H9 (cell line): ENCODE measurements around the gene OR52N2. TPM values are rescaled to one million over a fixed set of nuclear protein-coding genes. Genes with fewer than 3 reads are reported as not detected.

Experiments
- DNase-seq: peaks from one replicate; pipeline ENCODE4 v3.0.0-alpha.2; 2017
- H2AFZ ChIP-seq: one replicate; pipeline ENCODE4 v1.6.1; 2013; ENCODE audit warnings: mild to moderate bottlenecking, low read length, control low read depth, moderate library complexity
- H2AK5ac ChIP-seq: 2 replicates; pipeline ENCODE4 v1.6.1; 2013; ENCODE audit warnings: low read length, control low read depth, mixed read lengths; ENCODE audit not compliant: insufficient read length
- H2BK120ac ChIP-seq: one replicate; pipeline ENCODE4 v1.6.1; 2013; ENCODE audit warnings: low read depth, mild to moderate bottlenecking, low read length, control low read depth, inconsistent platforms; ENCODE audit not compliant: poor library complexity, severe bottlenecking
- H2BK12ac ChIP-seq: 2 replicates; pipeline ENCODE4 v1.6.1; 2013; ENCODE audit warnings: low read length, control low read depth, mixed read lengths, low read depth; ENCODE audit not compliant: insufficient read length
- H2BK15ac ChIP-seq: 2 replicates; pipeline ENCODE4 v1.6.1; 2013; ENCODE audit warnings: low read depth, low read length, control low read depth
- H2BK20ac ChIP-seq: one replicate; pipeline ENCODE4 v1.6.1; 2013; ENCODE audit warnings: low read depth, mild to moderate bottlenecking, low read length, control low read depth, inconsistent platforms; ENCODE audit not compliant: poor library complexity, severe bottlenecking
- H2BK5ac ChIP-seq: 2 replicates; pipeline ENCODE4 v1.6.1; 2013; ENCODE audit warnings: low read length, control low read depth, mixed read lengths; ENCODE audit not compliant: insufficient read length
- H3K14ac ChIP-seq: 2 replicates; pipeline ENCODE4 v1.6.1; 2013; ENCODE audit warnings: low read length, control low read depth; ENCODE audit not compliant: insufficient read depth
- H3K18ac ChIP-seq: 2 replicates; pipeline ENCODE4 v1.6.1; 2013; ENCODE audit warnings: low read depth, mild to moderate bottlenecking, mixed read lengths, low read length, control low read depth; ENCODE audit not compliant: insufficient read length
- H3K23ac ChIP-seq: 2 replicates; pipeline ENCODE4 v1.6.1; 2013; ENCODE audit warnings: low read length, control low read depth, mixed read lengths, low read depth; ENCODE audit not compliant: insufficient read length
- H3K23me2 ChIP-seq: 2 replicates; pipeline ENCODE4 v1.6.1; 2013; ENCODE audit warnings: low read depth, mild to moderate bottlenecking, mixed read lengths, low read length, control low read depth; ENCODE audit not compliant: insufficient read length, poor library complexity, severe bottlenecking
- H3K27ac ChIP-seq: 2 replicates; pipeline ENCODE4 v1.5.1; 2013; ENCODE audit warnings: low read length, control low read depth, mixed read lengths, low read depth; ENCODE audit not compliant: insufficient read length
- H3K27me3 ChIP-seq: 2 replicates; pipeline ENCODE4 v1.6.1; 2013; ENCODE audit warnings: low read length, control low read depth, inconsistent platforms; ENCODE audit not compliant: insufficient read depth
- H3K4ac ChIP-seq: 2 replicates; pipeline ENCODE4 v1.6.1; 2013; ENCODE audit warnings: low read depth, mild to moderate bottlenecking, control low read depth, inconsistent platforms, low read length, moderate library complexity
- H3K4me1 ChIP-seq: 2 replicates; pipeline ENCODE4 v1.6.1; 2013; ENCODE audit warnings: low read length, control low read depth, inconsistent platforms; ENCODE audit not compliant: insufficient read depth
- H3K4me2 ChIP-seq: 2 replicates; pipeline ENCODE4 v1.6.1; 2013; ENCODE audit warnings: low read length, control low read depth, mixed read lengths; ENCODE audit not compliant: insufficient read length, insufficient read depth
- H3K56ac ChIP-seq: 2 replicates; pipeline ENCODE4 v1.6.1; 2013; ENCODE audit warnings: low read depth, mild to moderate bottlenecking, mixed read lengths, low read length, control low read depth; ENCODE audit not compliant: insufficient read length
- H3K79me1 ChIP-seq: 2 replicates; pipeline ENCODE4 v1.6.1; 2013; ENCODE audit warnings: low read depth, mild to moderate bottlenecking, moderate library complexity, low read length, control low read depth, inconsistent platforms; ENCODE audit not compliant: insufficient read depth, poor library complexity, severe bottlenecking
- H3K79me2 ChIP-seq: 2 replicates; pipeline ENCODE4 v1.6.1; 2013; ENCODE audit warnings: low read length, control low read depth, inconsistent platforms; ENCODE audit not compliant: insufficient read depth
- H3K9ac ChIP-seq: 2 replicates; pipeline ENCODE4 v1.6.1; 2013; ENCODE audit warnings: low read length, control low read depth, mixed read lengths; ENCODE audit not compliant: insufficient read length; ENCODE audit errors: extremely low read depth
- H3K9me3 ChIP-seq: one replicate; pipeline ENCODE4 v1.6.1; 2013; ENCODE audit warnings: low read depth, low read length, inconsistent platforms; ENCODE audit not compliant: control insufficient read depth
- H3T11ph ChIP-seq: one replicate; pipeline ENCODE4 v1.6.1; 2013; ENCODE audit warnings: mild to moderate bottlenecking, low read length, control low read depth, inconsistent platforms
- H4K20me1 ChIP-seq: one replicate; pipeline ENCODE4 v1.6.1; 2013; ENCODE audit not compliant: control insufficient read depth, insufficient read length, insufficient read depth
- H4K5ac ChIP-seq: 2 replicates; pipeline ENCODE4 v1.6.1; 2013; ENCODE audit warnings: low read depth, mild to moderate bottlenecking, mixed read lengths, low read length, control low read depth; ENCODE audit not compliant: insufficient read length
- H4K8ac ChIP-seq: replicated peaks from 2 replicates; pipeline ENCODE4 v1.6.1; 2013; ENCODE audit warnings: low read length, control low read depth, mixed read lengths, low read depth; ENCODE audit not compliant: insufficient read length
- H4K91ac ChIP-seq: 2 replicates; pipeline ENCODE4 v1.6.1; 2013; ENCODE audit warnings: low read depth, mild to moderate bottlenecking, moderate library complexity, mixed read lengths, low read length, control low read depth; ENCODE audit not compliant: insufficient read length
- H3K27ac Mint-ChIP-seq, 3 experiments: 2 replicates in 2 of 3; 3 replicates in 1 of 3; pipeline ENCODE4 v1.8.0; 2020 to 2021; ENCODE audit warnings: mixed read lengths in 3 of 3, mild to moderate bottlenecking in 1 of 3, moderate library complexity in 1 of 3
- H3K27me3 Mint-ChIP-seq: 2 replicates; pipeline ENCODE4 v1.8.0; 2021; ENCODE audit warnings: low read depth, mild to moderate bottlenecking, moderate library complexity, mixed read lengths
- H3K36me3 Mint-ChIP-seq, 3 experiments: 2 replicates in 2 of 3; 3 replicates in 1 of 3; pipeline ENCODE4 v1.8.0; 2020 to 2021; ENCODE audit warnings: low read depth in 3 of 3, mixed read lengths in 3 of 3; ENCODE audit not compliant: insufficient read depth in 1 of 3
- H3K4me1 Mint-ChIP-seq, 2 experiments: 2 replicates each; pipeline ENCODE4 v1.8.0; 2020; ENCODE audit warnings: mixed read lengths in 2 of 2
- H3K4me3 Mint-ChIP-seq, 2 experiments: 2 replicates in 1 of 2; 3 replicates in 1 of 2; pipeline ENCODE4 v1.8.0; 2020 to 2021; ENCODE audit warnings: mild to moderate bottlenecking in 2 of 2, mixed read lengths in 2 of 2, moderate library complexity in 1 of 2
- H3K9me3 Mint-ChIP-seq, 2 experiments: 2 replicates in 1 of 2; 3 replicates in 1 of 2; pipeline ENCODE4 v1.8.0; 2020; ENCODE audit warnings: mild to moderate bottlenecking in 2 of 2, mixed read lengths in 2 of 2, moderate library complexity in 1 of 2
- CTCF ChIP-seq: fragments of 200-600 bp; sonication (generic); conservative IDR thresholded peaks from 3 replicates; pipeline ENCODE4 v1.8.0; 2021; ENCODE audit warnings: antibody characterized with exemption, mild to moderate bottlenecking
- WGBS: extraction: QIAGEN DNeasy Blood & Tissue Kit; methylation state at CpG from one replicate; pipeline ENCODE4 v1.1.7; 2013; ENCODE audit warnings: missing lambda C conversion rate, low lambda C conversion rate, mixed read lengths; ENCODE audit not compliant: insufficient read length; ENCODE audit errors: extremely low coverage; 5-methylcytosine and 5-hydroxymethylcytosine counted together
- total RNA-seq: library from RNA; stranded (reverse); gene quantifications from 2 replicates; pipeline ENCODE4 v1.2.1, GENCODE V29; 2021

Gene OR52N2
- total RNA-seq, 1 experiment from 2014 or later = not detected

DNA sequence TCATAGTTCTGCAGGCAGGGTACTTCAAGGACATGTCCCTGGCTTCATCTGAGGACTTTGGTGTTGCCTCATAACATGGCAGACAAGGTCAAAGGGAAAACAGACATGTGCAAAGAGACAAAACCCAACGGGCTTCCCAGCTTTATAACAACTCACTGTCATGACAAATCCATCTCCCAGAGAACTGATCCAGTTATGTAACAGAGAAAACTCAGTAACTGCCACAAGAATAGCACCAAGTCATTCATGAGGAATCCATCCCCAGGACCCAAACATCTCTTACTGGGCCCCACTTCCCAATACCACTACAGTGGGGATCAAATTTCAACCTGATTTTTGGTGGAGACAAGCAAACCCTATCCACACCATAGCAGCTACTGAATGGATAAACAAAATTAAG, 41.7 kb upstream of the OR52N2 start:
- H2AFZ ChIP-seq = no peak overlapping the region
- H4K91ac ChIP-seq = no peak overlapping the region
- no peak overlapping the region for H2BK15ac ChIP-seq
- no peak overlapping the region for H3K27ac ChIP-seq
- H3K27me3 ChIP-seq = no peaks in the 10 kb centered on the region
- no peak overlapping the region for H3K4me3 Mint-ChIP-seq
- H3K14ac ChIP-seq = no peak overlapping the region
- no peak overlapping the region for H2BK20ac ChIP-seq
- no peak for TF ChIP-seq CTCF
- no peak overlapping the region for H3K9ac ChIP-seq
- no peaks in the 10 kb centered on the region for H3K9me3 Mint-ChIP-seq
- no peak overlapping the region for H2BK5ac ChIP-seq
- H4K20me1 ChIP-seq = no peaks in the 10 kb centered on the region
- no peaks in the 10 kb centered on the region for H3K9me3 ChIP-seq
- no peak overlapping the region for H2AK5ac ChIP-seq
- no peak overlapping the region for H2BK12ac ChIP-seq
- H3K4me1 Mint-ChIP-seq = peaks cover 0 to 2% of the 10 kb centered on the region in 2 experiments; a peak in 1 of 4 replicates
- no peak overlapping the region for H3K18ac ChIP-seq
- H3K23me2 ChIP-seq = no peaks in the 10 kb centered on the region
- H3K23ac ChIP-seq = no peak overlapping the region
- WGBS = no CpG with 5 or more reads among the region's 1 CpG
- no peaks in the 10 kb centered on the region for H3K36me3 Mint-ChIP-seq
- H3K27me3 Mint-ChIP-seq = no peaks in the 10 kb centered on the region
- no peaks in the 10 kb centered on the region for H3K79me2 ChIP-seq
- H4K8ac ChIP-seq = no peak overlapping the region
- H4K5ac ChIP-seq = no peak overlapping the region
- no peaks in the 10 kb centered on the region for H3K79me1 ChIP-seq
- no peak overlapping the region for H3K4ac ChIP-seq
- no peaks in the 10 kb centered on the region for H3K4me1 ChIP-seq
- H3K4me2 ChIP-seq = no peak overlapping the region
- H3K56ac ChIP-seq = no peak overlapping the region
- no peak overlapping the region for H3T11ph ChIP-seq
- H2BK120ac ChIP-seq = no peak overlapping the region
- no peak overlapping the region for H3K27ac Mint-ChIP-seq
- no peak for DNase-seq
